MM.1S (cell line): ENCODE measurements around the gene SHROOM3.

ENCODE experiments used
- DNase-seq: peaks from one replicate; pipeline ENCODE4 v3.0.0-alpha.2; 2015
- H2AFZ ChIP-seq: fragments of 300-600 bp; sonication (generic); 2 replicates; pipeline ENCODE4 v1.6.0; 2016; ENCODE audit warnings: antibody characterized with exemption, low read length
- H3F3A ChIP-seq: fragments of 300-600 bp; sonication (generic); 2 replicates; pipeline ENCODE4 v1.6.1; 2016; ENCODE audit warnings: mild to moderate bottlenecking, antibody characterized with exemption, low read length, moderate library complexity, mixed read lengths; ENCODE audit not compliant: insufficient read depth
- H3K27ac ChIP-seq: fragments of 300-600 bp; sonication (generic); 2 replicates; pipeline ENCODE4 v1.5.1; 2016; ENCODE audit warnings: mild to moderate bottlenecking, low read length
- H3K27me3 ChIP-seq: fragments of 300-600 bp; sonication (generic); replicated peaks from 2 replicates; pipeline ENCODE4 v1.6.0; 2016; ENCODE audit warnings: low read length; ENCODE audit not compliant: insufficient read depth
- H3K36me3 ChIP-seq: fragments of 300-600 bp; sonication (generic); replicated peaks from 2 replicates; pipeline ENCODE4 v1.6.1; 2016; ENCODE audit warnings: mild to moderate bottlenecking, low read length, mixed read lengths; ENCODE audit not compliant: insufficient read depth
- H3K4me1 ChIP-seq: fragments of 300-600 bp; sonication (generic); 2 replicates; pipeline ENCODE4 v1.6.1; 2016; ENCODE audit warnings: low read length, mixed read lengths
- H3K4me2 ChIP-seq: fragments of 300-600 bp; sonication (generic); 2 replicates; pipeline ENCODE4 v1.6.0; 2016; ENCODE audit warnings: low read depth, low read length
- H3K4me3 ChIP-seq: fragments of 300-600 bp; sonication (generic); 2 replicates; pipeline ENCODE4 v1.5.1; 2016; ENCODE audit warnings: low read length, mixed read lengths
- H3K79me2 ChIP-seq: fragments of 300-600 bp; sonication (generic); 2 replicates; pipeline ENCODE4 v1.6.1; 2016; ENCODE audit warnings: mixed run types, low read length, mixed read lengths
- H3K9ac ChIP-seq: fragments of 300-600 bp; sonication (generic); 2 replicates; pipeline ENCODE4 v1.6.1; 2016; ENCODE audit warnings: low read length, mixed read lengths
- H3K9me2 ChIP-seq: fragments of 300-600 bp; sonication (generic); replicated peaks from 2 replicates; pipeline ENCODE4 v1.6.1; 2016; ENCODE audit warnings: mild to moderate bottlenecking, low read length, mixed read lengths; ENCODE audit not compliant: insufficient read depth
- H3K9me3 ChIP-seq: fragments of 300-600 bp; sonication (generic); replicated peaks from 2 replicates; pipeline ENCODE4 v1.6.1; 2016; ENCODE audit warnings: mild to moderate bottlenecking, low read length, mixed read lengths; ENCODE audit not compliant: insufficient read depth
- H4K20me1 ChIP-seq: fragments of 300-600 bp; sonication (generic); 2 replicates; pipeline ENCODE4 v1.6.1; 2016; ENCODE audit warnings: mild to moderate bottlenecking, low read length, moderate library complexity, mixed read lengths; ENCODE audit not compliant: insufficient read depth
- CTCF ChIP-seq: fragments of 300-600 bp; sonication (generic); IDR thresholded peaks from 2 replicates; pipeline ENCODE4 v1.5.1; 2016; ENCODE audit warnings: antibody characterized with exemption, low read length, mixed read lengths
- EZH2 ChIP-seq: fragments of 300-600 bp; sonication (generic); optimal IDR thresholded peaks from 2 replicates; pipeline ENCODE3; 2017; ENCODE audit warnings: low read depth, mild to moderate bottlenecking, antibody characterized with exemption, low read length, mixed read lengths
- EZH2phosphoT487 ChIP-seq: fragments of 300-600 bp; sonication (generic); IDR thresholded peaks from 2 replicates; pipeline ENCODE4 v1.6.1; 2018; ENCODE audit warnings: antibody characterized with exemption, low read length

Gene SHROOM3

GRCh38 chr4:76687746-76688448 is 252.9 kb downstream of the SHROOM3 start:
- Histone ChIP-seq H3K27ac (peak overlapping the region; percentile 98), H4K20me1 (no peaks in the 10 kb centered on the region), H3K4me3 (peak overlapping the region; percentile 76), H3K4me2 (peak overlapping the region; percentile 67), H3K27me3 (no peaks in the 10 kb centered on the region), H3F3A (peaks cover 52% of the 10 kb centered on the region), H3K79me2 (peaks cover 44% of the 10 kb centered on the region), H2AFZ (no peak overlapping the region), H3K4me1 (peaks cover 27% of the 10 kb centered on the region), H3K9me2 (no peaks in the 10 kb centered on the region), H3K9ac (peak overlapping the region; percentile 96), H3K9me3 (no peaks in the 10 kb centered on the region), H3K36me3 (no peaks in the 10 kb centered on the region)
- TF ChIP-seq EZH2: no peak
- no peak for TF ChIP-seq CTCF
- no peak for TF ChIP-seq EZH2phosphoT487
- peak; percentile 60 for DNase-seq

GRCh38 chr4:76688619-76689144 is 253.7 kb downstream of the SHROOM3 start:
- peaks cover 49% of the 10 kb centered on the region for H3K79me2 ChIP-seq
- H3F3A ChIP-seq: peaks cover 57% of the 10 kb centered on the region
- H3K9me3 ChIP-seq: no peaks in the 10 kb centered on the region
- H3K9me2 ChIP-seq: no peaks in the 10 kb centered on the region
- peak overlapping the region; percentile 98 for H3K27ac ChIP-seq
- no peaks in the 10 kb centered on the region for H3K27me3 ChIP-seq
- TF ChIP-seq CTCF (no peak), EZH2 (no peak), EZH2phosphoT487 (no peak)
- no peaks in the 10 kb centered on the region for H4K20me1 ChIP-seq
- peak overlapping the region; percentile 36 for H2AFZ ChIP-seq
- DNase-seq: peak; percentile 84
- peak overlapping the region; percentile 96 for H3K9ac ChIP-seq
- no peaks in the 10 kb centered on the region for H3K36me3 ChIP-seq
- peaks cover 30% of the 10 kb centered on the region for H3K4me1 ChIP-seq
- H3K4me3 ChIP-seq: peak overlapping the region; percentile 76
- H3K4me2 ChIP-seq: peak overlapping the region; percentile 67

GRCh38 chr4:76689145-76689817 is 254.3 kb downstream of the SHROOM3 start:
- Histone ChIP-seq H3K4me2 (peak overlapping the region; percentile 77), H3K4me1 (peaks cover 34% of the 10 kb centered on the region), H3K9me2 (no peaks in the 10 kb centered on the region), H3K79me2 (peaks cover 55% of the 10 kb centered on the region), H4K20me1 (no peaks in the 10 kb centered on the region), H3F3A (peaks cover 63% of the 10 kb centered on the region), H3K9ac (peak overlapping the region; percentile 96), H3K27ac (peak overlapping the region; percentile 98), H3K9me3 (no peaks in the 10 kb centered on the region), H3K4me3 (peak overlapping the region; percentile 84), H3K36me3 (no peaks in the 10 kb centered on the region), H3K27me3 (no peaks in the 10 kb centered on the region), H2AFZ (peak overlapping the region; percentile 36)
- DNase-seq: peak; percentile 45
- TF ChIP-seq CTCF (no peak), EZH2phosphoT487 (no peak), EZH2 (no peak)
